WTC11 (cell line): ENCODE results near the gene SUSD6. TPM values are rescaled to one million over a fixed set of nuclear protein-coding genes. Genes with fewer than 3 reads are reported as not detected.

Experiments used
- ATAC-seq: fragments of 200-7000 bp; cut with Tn5 transposase; 2 replicates; pipeline ENCODE4 v1.10.0; 2021; ENCODE audit warnings: mild to moderate bottlenecking, moderate library complexity
- CTCF ChIA-PET: fragments of 300-600 bp; sonication (Branson Sonifier 250); formaldehyde crosslinking; loops from one replicate; lab custom pipeline; 2021; ENCODE audit warnings: antibody characterized with exemption; lab: Charles Lee
- POLR2A ChIA-PET: fragments of 350-600 bp; sonication (Branson Sonifier 250); formaldehyde crosslinking; loops from one replicate; lab custom pipeline; 2021; ENCODE audit warnings: antibody characterized with exemption; lab: Charles Lee
- DNase-seq: peaks from one replicate; pipeline ENCODE4 v3.0.0; 2021; ENCODE audit warnings: low spot score
- H3K27ac Mint-ChIP-seq: 2 replicates; pipeline ENCODE4 v1.8.0; 2021; ENCODE audit warnings: mixed read lengths
- H3K27me3 Mint-ChIP-seq: 2 replicates; pipeline ENCODE4 v1.8.0; 2021; ENCODE audit warnings: low read depth, mild to moderate bottlenecking, moderate library complexity, mixed read lengths
- H3K36me3 Mint-ChIP-seq: 2 replicates; pipeline ENCODE4 v1.8.0; 2021; ENCODE audit warnings: mixed read lengths
- H3K4me1 Mint-ChIP-seq: 2 replicates; pipeline ENCODE4 v1.8.0; 2022; ENCODE audit warnings: mixed read lengths
- H3K4me3 Mint-ChIP-seq: 2 replicates; pipeline ENCODE4 v1.8.0; 2021; ENCODE audit warnings: mild to moderate bottlenecking, moderate library complexity, mixed read lengths
- H3K9me3 Mint-ChIP-seq: 2 replicates; pipeline ENCODE4 v1.8.0; 2021; ENCODE audit warnings: mixed read lengths
- ETV6 ChIP-seq: sonication (generic); formaldehyde crosslinking; IDR thresholded peaks from 2 replicates; pipeline ENCODE4 v1.8.1; 2022; ENCODE audit warnings: mild to moderate bottlenecking, missing genetic modification reagents
- FOXJ3 ChIP-seq: sonication (generic); formaldehyde crosslinking; IDR thresholded peaks from 2 replicates; pipeline ENCODE4 v1.9.0; 2021; ENCODE audit warnings: missing genetic modification reagents, mild to moderate bottlenecking, borderline replicate concordance
- FOXP1 ChIP-seq: sonication (generic); formaldehyde crosslinking; IDR thresholded peaks from 2 replicates; pipeline ENCODE4 v1.8.0; 2022; ENCODE audit warnings: missing genetic modification reagents, mild to moderate bottlenecking, moderate library complexity, borderline replicate concordance
- GABPB1 ChIP-seq: sonication (generic); formaldehyde crosslinking; IDR thresholded peaks from 2 replicates; pipeline ENCODE4 v1.8.1; 2023; ENCODE audit warnings: mild to moderate bottlenecking, missing genetic modification reagents
- IRF2 ChIP-seq: sonication (generic); formaldehyde crosslinking; IDR thresholded peaks from 2 replicates; pipeline ENCODE4 v1.8.0; 2022; ENCODE audit warnings: low read depth, missing genetic modification reagents, borderline replicate concordance
- JAZF1 ChIP-seq: fragments of 250-450 bp; sonication (Bioruptor Pico); IDR thresholded peaks from 2 replicates; pipeline ENCODE4 v1.9.0; 2021; ENCODE audit warnings: moderate library complexity, mild to moderate bottlenecking, inconsistent platforms
- NFATC4 ChIP-seq: fragments of 250-450 bp; sonication (Bioruptor Pico); IDR thresholded peaks from 2 replicates; pipeline ENCODE4 v1.9.0; 2021; ENCODE audit warnings: mild to moderate bottlenecking
- NFYB ChIP-seq: sonication (generic); formaldehyde crosslinking; conservative IDR thresholded peaks from 2 replicates; pipeline ENCODE4 v1.8.0; 2022; ENCODE audit warnings: low read depth, missing genetic modification reagents
- NR2C2 ChIP-seq: sonication (generic); formaldehyde crosslinking; IDR thresholded peaks from 2 replicates; pipeline ENCODE4 v1.8.0; 2022; ENCODE audit warnings: mild to moderate bottlenecking, missing genetic modification reagents
- OVOL2 ChIP-seq: fragments of 250-450 bp; sonication (Bioruptor Pico); IDR thresholded peaks from 2 replicates; pipeline ENCODE4 v1.9.0; 2021; ENCODE audit warnings: mild to moderate bottlenecking, borderline replicate concordance
- TP53 ChIP-seq: sonication (generic); formaldehyde crosslinking; IDR thresholded peaks from 2 replicates; pipeline ENCODE4 v1.8.1; 2023; ENCODE audit warnings: mild to moderate bottlenecking, missing genetic modification reagents
- total RNA-seq: library from RNA; stranded (reverse); gene quantifications from 3 replicates; pipeline ENCODE4 v1.2.3, GENCODE V29; 2021
- TF ChIP-seq, protein P1 (sequence below): fragments of 250-450 bp; sonication (Bioruptor Pico); IDR thresholded peaks from 2 replicates; pipeline ENCODE4 v1.9.0; 2021; ENCODE audit warnings: moderate library complexity, mild to moderate bottlenecking, inconsistent platforms, borderline replicate concordance
- TF ChIP-seq, protein P2 (sequence below): sonication (generic); formaldehyde crosslinking; IDR thresholded peaks from 2 replicates; pipeline ENCODE4 v1.8.0; 2022; ENCODE audit warnings: missing genetic modification reagents
- TF ChIP-seq, protein P3 (sequence below): sonication (generic); formaldehyde crosslinking; IDR thresholded peaks from 2 replicates; pipeline ENCODE4 v1.8.1; 2022; ENCODE audit warnings: low read depth, missing genetic modification reagents, borderline replicate concordance
- TF ChIP-seq, protein P4 (sequence below): sonication (generic); formaldehyde crosslinking; IDR thresholded peaks from 2 replicates; pipeline ENCODE4 v1.8.0; 2022; ENCODE audit warnings: mild to moderate bottlenecking, missing genetic modification reagents

SUSD6 gene
- total RNA-seq, 1 experiment from 2014 or later: 10.1 TPM

DNA sequence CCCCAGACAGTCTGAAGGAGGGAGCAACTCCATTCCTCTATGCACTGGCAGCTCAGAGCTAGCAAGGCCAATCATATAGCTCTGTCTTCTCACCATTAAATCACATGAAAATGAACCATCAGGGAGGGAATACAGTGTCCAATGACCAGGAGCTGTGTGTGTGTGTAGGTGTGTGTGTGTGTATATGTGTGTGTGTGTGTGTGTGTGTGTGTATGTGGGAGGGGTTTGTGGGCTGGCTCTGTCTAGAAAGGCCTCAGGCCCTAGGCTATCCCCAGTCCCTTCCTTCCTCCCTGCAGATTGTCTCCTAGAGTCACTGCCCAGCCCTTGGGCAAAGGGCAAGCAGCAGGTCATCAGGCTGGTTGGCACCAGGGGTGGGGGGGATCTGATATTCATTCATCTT, 5.7 kb upstream of the SUSD6 start:
- DNase-seq: no peak
- CTCF ChIA-PET: interaction anchor here (0.5 to 4.9 kb wide), 7 partner anchors 21 to 121 kb away, joined by 3 to 39 read pairs (median 5); partner anchors contain the start of gene CCDC177
- H3K27ac Mint-ChIP-seq: peak overlapping the region; percentile 89
- H3K36me3 Mint-ChIP-seq: no peaks in the 10 kb centered on the region
- no peaks in the 10 kb centered on the region for H3K9me3 Mint-ChIP-seq
- no peak for ATAC-seq
- no peak overlapping the region for H3K4me3 Mint-ChIP-seq
- no peaks in the 10 kb centered on the region for H3K27me3 Mint-ChIP-seq
- POLR2A ChIA-PET: interaction anchor here (0.6 kb wide), 1 partner anchor 1296 kb away, joined by 7 read pairs; no protein-coding TSS in a partner anchor
- H3K4me1 Mint-ChIP-seq: peaks cover 22% of the 10 kb centered on the region
- TF ChIP-seq ETV6 (CRISPR knock-in tag) (no peak), JAZF1 (CRISPR knock-in tag) (no peak), FOXJ3 (no peak), NFYB (CRISPR knock-in tag) (no peak), TP53 (CRISPR knock-in tag) (no peak), GABPB1 (CRISPR knock-in tag) (no peak), OVOL2 (no peak), FOXP1 (no peak), IRF2 (CRISPR knock-in tag) (no peak), NFATC4 (CRISPR knock-in tag) (no peak)
- TF ChIP-seq, protein P1, sequence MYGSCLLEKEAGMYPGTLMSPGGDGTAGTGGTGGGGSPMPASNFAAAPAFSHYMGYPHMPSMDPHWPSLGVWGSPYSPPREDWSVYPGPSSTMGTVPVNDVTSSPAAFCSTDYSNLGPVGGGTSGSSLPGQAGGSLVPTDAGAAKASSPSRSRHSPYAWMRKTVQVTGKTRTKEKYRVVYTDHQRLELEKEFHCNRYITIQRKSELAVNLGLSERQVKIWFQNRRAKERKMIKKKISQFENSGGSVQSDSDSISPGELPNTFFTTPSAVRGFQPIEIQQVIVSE (CRISPR knock-in tag): no peak
- TF ChIP-seq, protein P2, sequence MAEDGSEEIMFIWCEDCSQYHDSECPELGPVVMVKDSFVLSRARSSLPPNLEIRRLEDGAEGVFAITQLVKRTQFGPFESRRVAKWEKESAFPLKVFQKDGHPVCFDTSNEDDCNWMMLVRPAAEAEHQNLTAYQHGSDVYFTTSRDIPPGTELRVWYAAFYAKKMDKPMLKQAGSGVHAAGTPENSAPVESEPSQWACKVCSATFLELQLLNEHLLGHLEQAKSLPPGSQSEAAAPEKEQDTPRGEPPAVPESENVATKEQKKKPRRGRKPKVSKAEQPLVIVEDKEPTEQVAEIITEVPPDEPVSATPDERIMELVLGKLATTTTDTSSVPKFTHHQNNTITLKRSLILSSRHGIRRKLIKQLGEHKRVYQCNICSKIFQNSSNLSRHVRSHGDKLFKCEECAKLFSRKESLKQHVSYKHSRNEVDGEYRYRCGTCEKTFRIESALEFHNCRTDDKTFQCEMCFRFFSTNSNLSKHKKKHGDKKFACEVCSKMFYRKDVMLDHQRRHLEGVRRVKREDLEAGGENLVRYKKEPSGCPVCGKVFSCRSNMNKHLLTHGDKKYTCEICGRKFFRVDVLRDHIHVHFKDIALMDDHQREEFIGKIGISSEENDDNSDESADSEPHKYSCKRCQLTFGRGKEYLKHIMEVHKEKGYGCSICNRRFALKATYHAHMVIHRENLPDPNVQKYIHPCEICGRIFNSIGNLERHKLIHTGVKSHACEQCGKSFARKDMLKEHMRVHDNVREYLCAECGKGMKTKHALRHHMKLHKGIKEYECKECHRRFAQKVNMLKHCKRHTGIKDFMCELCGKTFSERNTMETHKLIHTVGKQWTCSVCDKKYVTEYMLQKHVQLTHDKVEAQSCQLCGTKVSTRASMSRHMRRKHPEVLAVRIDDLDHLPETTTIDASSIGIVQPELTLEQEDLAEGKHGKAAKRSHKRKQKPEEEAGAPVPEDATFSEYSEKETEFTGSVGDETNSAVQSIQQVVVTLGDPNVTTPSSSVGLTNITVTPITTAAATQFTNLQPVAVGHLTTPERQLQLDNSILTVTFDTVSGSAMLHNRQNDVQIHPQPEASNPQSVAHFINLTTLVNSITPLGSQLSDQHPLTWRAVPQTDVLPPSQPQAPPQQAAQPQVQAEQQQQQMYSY (CRISPR knock-in tag): no peak
- TF ChIP-seq, protein P3, sequence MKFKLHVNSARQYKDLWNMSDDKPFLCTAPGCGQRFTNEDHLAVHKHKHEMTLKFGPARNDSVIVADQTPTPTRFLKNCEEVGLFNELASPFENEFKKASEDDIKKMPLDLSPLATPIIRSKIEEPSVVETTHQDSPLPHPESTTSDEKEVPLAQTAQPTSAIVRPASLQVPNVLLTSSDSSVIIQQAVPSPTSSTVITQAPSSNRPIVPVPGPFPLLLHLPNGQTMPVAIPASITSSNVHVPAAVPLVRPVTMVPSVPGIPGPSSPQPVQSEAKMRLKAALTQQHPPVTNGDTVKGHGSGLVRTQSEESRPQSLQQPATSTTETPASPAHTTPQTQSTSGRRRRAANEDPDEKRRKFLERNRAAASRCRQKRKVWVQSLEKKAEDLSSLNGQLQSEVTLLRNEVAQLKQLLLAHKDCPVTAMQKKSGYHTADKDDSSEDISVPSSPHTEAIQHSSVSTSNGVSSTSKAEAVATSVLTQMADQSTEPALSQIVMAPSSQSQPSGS: no peak
- TF ChIP-seq, protein P4, sequence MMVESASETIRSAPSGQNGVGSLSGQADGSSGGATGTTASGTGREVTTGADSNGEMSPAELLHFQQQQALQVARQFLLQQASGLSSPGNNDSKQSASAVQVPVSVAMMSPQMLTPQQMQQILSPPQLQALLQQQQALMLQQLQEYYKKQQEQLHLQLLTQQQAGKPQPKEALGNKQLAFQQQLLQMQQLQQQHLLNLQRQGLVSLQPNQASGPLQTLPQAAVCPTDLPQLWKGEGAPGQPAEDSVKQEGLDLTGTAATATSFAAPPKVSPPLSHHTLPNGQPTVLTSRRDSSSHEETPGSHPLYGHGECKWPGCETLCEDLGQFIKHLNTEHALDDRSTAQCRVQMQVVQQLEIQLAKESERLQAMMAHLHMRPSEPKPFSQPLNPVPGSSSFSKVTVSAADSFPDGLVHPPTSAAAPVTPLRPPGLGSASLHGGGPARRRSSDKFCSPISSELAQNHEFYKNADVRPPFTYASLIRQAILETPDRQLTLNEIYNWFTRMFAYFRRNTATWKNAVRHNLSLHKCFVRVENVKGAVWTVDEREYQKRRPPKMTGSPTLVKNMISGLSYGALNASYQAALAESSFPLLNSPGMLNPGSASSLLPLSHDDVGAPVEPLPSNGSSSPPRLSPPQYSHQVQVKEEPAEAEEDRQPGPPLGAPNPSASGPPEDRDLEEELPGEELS: no peak

DNA sequence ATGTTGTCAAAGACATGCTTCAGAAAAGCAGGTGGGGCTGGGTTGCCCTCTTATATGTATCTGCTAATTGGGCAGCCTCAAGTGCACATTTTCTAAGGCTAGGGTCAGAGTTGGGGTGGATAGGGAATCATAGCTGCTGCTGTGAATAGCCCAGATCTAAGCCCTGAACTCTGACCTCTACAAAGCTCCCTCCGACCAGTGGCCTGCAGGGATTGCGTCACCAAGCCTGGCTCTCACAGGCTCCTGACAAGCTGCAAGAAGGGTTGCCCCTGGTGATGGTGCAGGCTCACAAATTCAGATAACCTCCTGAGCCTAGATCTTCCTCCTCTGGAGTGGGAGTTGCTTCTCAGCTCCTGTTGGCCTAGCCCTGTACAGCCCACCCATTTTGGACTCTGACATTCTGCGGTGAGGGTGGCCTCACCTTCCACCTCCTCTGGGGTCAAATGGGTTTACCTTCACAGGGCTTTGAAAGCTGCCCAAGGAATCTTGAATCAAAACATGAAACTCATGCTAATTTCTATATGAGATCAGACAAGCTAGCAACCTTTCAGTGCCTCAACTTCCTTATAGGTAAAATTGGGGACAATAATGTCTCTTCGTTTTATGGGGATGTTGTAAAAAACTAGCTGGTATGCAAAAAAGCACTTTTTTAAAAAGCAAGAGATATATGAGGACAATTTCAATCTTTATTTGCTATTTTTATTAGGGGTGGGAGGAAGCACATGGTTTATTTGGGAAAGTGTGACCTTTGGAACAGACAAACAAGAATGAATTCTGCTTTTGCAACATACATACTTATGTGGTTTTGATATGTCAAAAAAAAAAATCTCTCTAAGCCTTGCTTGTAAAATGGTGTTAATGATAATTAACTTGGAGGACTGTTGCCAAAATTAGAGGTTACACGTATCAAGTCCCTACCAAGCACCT, 4.9 kb upstream of the SUSD6 start:
- ATAC-seq: no peak
- Mint-ChIP-seq H3K27me3 (no peaks in the 10 kb centered on the region), H3K9me3 (no peaks in the 10 kb centered on the region), H3K36me3 (no peaks in the 10 kb centered on the region), H3K27ac (peak overlapping the region; percentile 74), H3K4me1 (peaks cover 22% of the 10 kb centered on the region), H3K4me3 (no peak overlapping the region)
- POLR2A ChIA-PET: interaction anchor here (0.5 kb wide), 1 partner anchor 141 kb away, joined by 7 read pairs; no protein-coding TSS in a partner anchor
- DNase-seq: no peak
- CTCF ChIA-PET: interaction anchor here (0.5 to 4.9 kb wide), 8 partner anchors 22 to 120 kb away, joined by 3 to 39 read pairs (median 4); partner anchors contain the start of gene CCDC177
- peak; percentile 93 for TF ChIP-seq GABPB1 (CRISPR knock-in tag)
- no peak for TF ChIP-seq NR2C2 (CRISPR knock-in tag)
